AG10803 (cell line): ENCODE measurements around the gene PALS1.

Source experiments
- DNase-seq: peaks from one replicate; pipeline ENCODE4 v3.0.0; 2010; ENCODE audit warnings: low read depth
- H3K4me3 ChIP-seq: 2 replicates; pipeline ENCODE4 v1.5.1; 2011; ENCODE audit warnings: mild to moderate bottlenecking, low read length, control low read depth
- CTCF ChIP-seq: conservative IDR thresholded peaks from 2 replicates; pipeline ENCODE4 v1.5.1; 2011; ENCODE audit warnings: mild to moderate bottlenecking, low read length, control low read depth, inconsistent platforms

The PALS1 gene

GRCh38 chr14:67257906-67258305 is 16.7 kb downstream of the PALS1 start:
- no peak overlapping the region for H3K4me3 ChIP-seq
- DNase-seq, result no peak
- TF ChIP-seq CTCF, result no peak

GRCh38 chr14:67260965-67261364 is 19.7 kb downstream of the PALS1 start:
- no peak for DNase-seq
- TF ChIP-seq CTCF, result no peak
- no peak overlapping the region for H3K4me3 ChIP-seq

GRCh38 chr14:67263499-67264149 is 22.4 kb downstream of the PALS1 start:
- no peak for TF ChIP-seq CTCF
- peak; percentile 30 for DNase-seq
- H3K4me3 ChIP-seq, result no peak overlapping the region

GRCh38 chr14:67265131-67265530 is 23.9 kb downstream of the PALS1 start:
- DNase-seq, result peak; percentile 60
- no peak for TF ChIP-seq CTCF
- no peak overlapping the region for H3K4me3 ChIP-seq

GRCh38 chr14:67267576-67268328 is 26.5 kb downstream of the PALS1 start:
- DNase-seq, result no peak
- H3K4me3 ChIP-seq, result no peak overlapping the region
- no peak for TF ChIP-seq CTCF

- DNase-seq, result peak; percentile 20
- no peak overlapping the region for H3K4me3 ChIP-seq
- TF ChIP-seq CTCF, result no peak
Observed at GRCh38 chr14:67268426-67269150, 27.4 kb downstream of the PALS1 start.
